SH-SY5Y (cell line): ENCODE data around the gene AOPEP.

Source experiments
- GATA2 ChIP-seq: IDR thresholded peaks from 2 replicates; pipeline ENCODE4 v1.6.1; 2011; ENCODE audit warnings: mild to moderate bottlenecking, low read depth, low read length
- GATA3 ChIP-seq: IDR thresholded peaks from 2 replicates; pipeline ENCODE4 v1.6.1; 2011; ENCODE audit warnings: low read depth, mild to moderate bottlenecking, low read length, moderate library complexity

GRCh38 chr9:95103871-95104580, 377.5 kb downstream of the AOPEP start:
- TF ChIP-seq GATA3 (no peak), GATA2 (no peak)
